Measurements from ENCODE around the gene OR2V2. TPM values are rescaled to one million over a fixed set of nuclear protein-coding genes. Genes with fewer than 3 reads are reported as not detected.

OR2V2 gene
- total and polyA plus RNA-seq, 10 of the 15 experiments (the other 5 are each of a cell fraction or from before 2014, with no cell fraction given) = 0.26 TPM; not detected in 9

DNA sequence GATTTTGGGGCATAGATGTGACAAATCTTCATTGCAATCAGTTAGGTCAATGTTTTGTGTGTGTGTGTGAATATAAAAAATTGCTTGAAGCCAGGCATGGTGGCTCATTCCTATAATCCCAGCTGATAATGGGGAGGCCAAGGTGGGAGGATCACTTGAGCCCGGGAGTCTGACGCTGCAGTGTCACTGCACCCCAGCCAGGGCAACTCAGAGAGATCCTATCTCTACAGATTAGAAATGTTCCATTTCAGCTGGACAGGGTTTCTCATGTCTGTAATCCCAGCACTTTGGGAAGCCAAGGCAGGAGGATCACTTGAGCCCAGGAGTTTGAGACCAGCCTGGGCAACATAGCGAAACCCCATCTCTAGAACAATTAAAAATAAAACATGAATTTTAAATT lies 11.5 kb downstream of the OR2V2 start:
- Histone ChIP-seq H3K4me1 (ENCODE audit: control insufficient read depth, insufficient read depth, low read length) (peaks cover 25% of the 10 kb centered on the region), H3K27ac (ENCODE audit: control insufficient read depth, insufficient read depth) (no peak overlapping the region), H3K79me2 (ENCODE audit: control insufficient read depth, insufficient read depth, low read length) (no peaks in the 10 kb centered on the region), H3K4me2 (ENCODE audit: control insufficient read depth, insufficient read depth) (no peak overlapping the region), H3K4me3 (no peak overlapping the region), H2AFZ (ENCODE audit: control insufficient read depth, low read depth, low read length) (no peak overlapping the region), H3K36me3 (ENCODE audit: control insufficient read depth in 2 of 2, insufficient read depth in 2 of 2, low read length in 1 of 2) (no peaks in the 10 kb centered on the region), H4K20me1 (ENCODE audit: control insufficient read depth, insufficient read depth) (no peaks in the 10 kb centered on the region), H3K27me3 (replicated peaks in 1 of 2; ENCODE audit: control insufficient read depth in 2 of 2, insufficient read depth in 2 of 2, low read length in 1 of 2) (no peaks in the 10 kb centered on the region), H3K9me3 (replicated peaks; ENCODE audit: control insufficient read depth, insufficient read depth, low read length) (no peaks in the 10 kb centered on the region; the same call in 2 of the 3 replicates), H3K9ac (ENCODE audit: control insufficient read depth, insufficient read depth, low read length) (no peak overlapping the region)
- no TSS peak for BruUV-seq (replicated peaks)
- POLR2A ChIA-PET = interaction anchor here (0.7 kb wide), 1 partner anchor 111 kb away, joined by 3 read pairs; no protein-coding TSS in a partner anchor
- DNase-seq (ENCODE audit: low read depth, low spot score) = no peak
- RAD21 ChIA-PET (ENCODE audit: unreplicated experiment) = interaction anchor here (1.3 to 1.4 kb wide), 2 partner anchors 9 to 289 kb away, joined by 3 to 4 read pairs; no protein-coding TSS in a partner anchor
- in situ Hi-C loops (cut with MboI) = no loop called here
- 98% methylated on average over 3 of the region's 3 CpGs for WGBS (ENCODE audit: insufficient coverage, insufficient replicate concordance, low lambda C conversion rate, missing lambda C conversion rate)
- intact Hi-C loops (cut with micrococcal nuclease; ENCODE audit: unreplicated experiment) = loop anchor here (2.0 to 10.0 kb wide), 6 partner anchors 54 to 377 kb away; partner anchors contain the start of gene MGAT1
- ATAC-seq = no peak
- SMC1A ChIA-PET (ENCODE audit: uncharacterized antibody, unreplicated experiment) = interaction anchor here (1.3 to 3.2 kb wide), 6 partner anchors 8 to 290 kb away, joined by 3 to 12 read pairs (median 8); no protein-coding TSS in a partner anchor
- CTCF ChIA-PET = interaction anchor here (0.5 to 5.3 kb wide), 8 partner anchors 9 to 351 kb away, joined by 3 to 37 read pairs (median 4); no protein-coding TSS in a partner anchor
- TF ChIP-seq, protein P1, sequence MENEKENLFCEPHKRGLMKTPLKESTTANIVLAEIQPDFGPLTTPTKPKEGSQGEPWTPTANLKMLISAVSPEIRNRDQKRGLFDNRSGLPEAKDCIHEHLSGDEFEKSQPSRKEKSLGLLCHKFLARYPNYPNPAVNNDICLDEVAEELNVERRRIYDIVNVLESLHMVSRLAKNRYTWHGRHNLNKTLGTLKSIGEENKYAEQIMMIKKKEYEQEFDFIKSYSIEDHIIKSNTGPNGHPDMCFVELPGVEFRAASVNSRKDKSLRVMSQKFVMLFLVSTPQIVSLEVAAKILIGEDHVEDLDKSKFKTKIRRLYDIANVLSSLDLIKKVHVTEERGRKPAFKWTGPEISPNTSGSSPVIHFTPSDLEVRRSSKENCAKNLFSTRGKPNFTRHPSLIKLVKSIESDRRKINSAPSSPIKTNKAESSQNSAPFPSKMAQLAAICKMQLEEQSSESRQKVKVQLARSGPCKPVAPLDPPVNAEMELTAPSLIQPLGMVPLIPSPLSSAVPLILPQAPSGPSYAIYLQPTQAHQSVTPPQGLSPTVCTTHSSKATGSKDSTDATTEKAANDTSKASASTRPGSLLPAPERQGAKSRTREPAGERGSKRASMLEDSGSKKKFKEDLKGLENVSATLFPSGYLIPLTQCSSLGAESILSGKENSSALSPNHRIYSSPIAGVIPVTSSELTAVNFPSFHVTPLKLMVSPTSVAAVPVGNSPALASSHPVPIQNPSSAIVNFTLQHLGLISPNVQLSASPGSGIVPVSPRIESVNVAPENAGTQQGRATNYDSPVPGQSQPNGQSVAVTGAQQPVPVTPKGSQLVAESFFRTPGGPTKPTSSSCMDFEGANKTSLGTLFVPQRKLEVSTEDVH (IDR thresholded peaks at IDR 0.05; ENCODE audit: low read depth, partially characterized antibody) = no peak
- TF ChIP-seq, protein P2, sequence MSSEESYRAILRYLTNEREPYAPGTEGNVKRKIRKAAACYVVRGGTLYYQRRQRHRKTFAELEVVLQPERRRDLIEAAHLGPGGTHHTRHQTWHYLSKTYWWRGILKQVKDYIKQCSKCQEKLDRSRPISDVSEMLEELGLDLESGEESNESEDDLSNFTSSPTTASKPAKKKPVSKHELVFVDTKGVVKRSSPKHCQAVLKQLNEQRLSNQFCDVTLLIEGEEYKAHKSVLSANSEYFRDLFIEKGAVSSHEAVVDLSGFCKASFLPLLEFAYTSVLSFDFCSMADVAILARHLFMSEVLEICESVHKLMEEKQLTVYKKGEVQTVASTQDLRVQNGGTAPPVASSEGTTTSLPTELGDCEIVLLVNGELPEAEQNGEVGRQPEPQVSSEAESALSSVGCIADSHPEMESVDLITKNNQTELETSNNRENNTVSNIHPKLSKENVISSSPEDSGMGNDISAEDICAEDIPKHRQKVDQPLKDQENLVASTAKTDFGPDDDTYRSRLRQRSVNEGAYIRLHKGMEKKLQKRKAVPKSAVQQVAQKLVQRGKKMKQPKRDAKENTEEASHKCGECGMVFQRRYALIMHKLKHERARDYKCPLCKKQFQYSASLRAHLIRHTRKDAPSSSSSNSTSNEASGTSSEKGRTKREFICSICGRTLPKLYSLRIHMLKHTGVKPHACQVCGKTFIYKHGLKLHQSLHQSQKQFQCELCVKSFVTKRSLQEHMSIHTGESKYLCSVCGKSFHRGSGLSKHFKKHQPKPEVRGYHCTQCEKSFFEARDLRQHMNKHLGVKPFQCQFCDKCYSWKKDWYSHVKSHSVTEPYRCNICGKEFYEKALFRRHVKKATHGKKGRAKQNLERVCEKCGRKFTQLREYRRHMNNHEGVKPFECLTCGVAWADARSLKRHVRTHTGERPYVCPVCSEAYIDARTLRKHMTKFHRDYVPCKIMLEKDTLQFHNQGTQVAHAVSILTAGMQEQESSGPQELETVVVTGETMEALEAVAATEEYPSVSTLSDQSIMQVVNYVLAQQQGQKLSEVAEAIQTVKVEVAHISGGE (CRISPR knock-in tag; IDR thresholded peaks at IDR 0.05) = no peak
- TF ChIP-seq, protein P3, sequence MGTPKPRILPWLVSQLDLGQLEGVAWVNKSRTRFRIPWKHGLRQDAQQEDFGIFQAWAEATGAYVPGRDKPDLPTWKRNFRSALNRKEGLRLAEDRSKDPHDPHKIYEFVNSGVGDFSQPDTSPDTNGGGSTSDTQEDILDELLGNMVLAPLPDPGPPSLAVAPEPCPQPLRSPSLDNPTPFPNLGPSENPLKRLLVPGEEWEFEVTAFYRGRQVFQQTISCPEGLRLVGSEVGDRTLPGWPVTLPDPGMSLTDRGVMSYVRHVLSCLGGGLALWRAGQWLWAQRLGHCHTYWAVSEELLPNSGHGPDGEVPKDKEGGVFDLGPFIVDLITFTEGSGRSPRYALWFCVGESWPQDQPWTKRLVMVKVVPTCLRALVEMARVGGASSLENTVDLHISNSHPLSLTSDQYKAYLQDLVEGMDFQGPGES (IDR thresholded peaks at IDR 0.05) = no peak
- TF ChIP-seq, protein P4, sequence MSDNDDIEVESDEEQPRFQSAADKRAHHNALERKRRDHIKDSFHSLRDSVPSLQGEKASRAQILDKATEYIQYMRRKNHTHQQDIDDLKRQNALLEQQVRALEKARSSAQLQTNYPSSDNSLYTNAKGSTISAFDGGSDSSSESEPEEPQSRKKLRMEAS (IDR thresholded peaks at IDR 0.05; ENCODE audit: low read depth, low read length) = no peak
- TF ChIP-seq SP1 (IDR thresholded peaks at IDR 0.05; ENCODE audit: low read depth, low read length) = no peak
- TF ChIP-seq NR2C1 (IDR thresholded peaks at IDR 0.05) = no peak
- no peak for TF ChIP-seq CHD2 (IDR thresholded peaks at IDR 0.05; ENCODE audit: borderline replicate concordance, low read depth, low read length)
- no peak for TF ChIP-seq MYC (IDR thresholded peaks at IDR 0.05; ENCODE audit: insufficient read depth, insufficient read length, insufficient replicate concordance, low read length, severe bottlenecking)
- TF ChIP-seq SMAD1 (IDR thresholded peaks at IDR 0.05; ENCODE audit: low read depth, partially characterized antibody) = no peak
- no peak for TF ChIP-seq ZNF622 (IDR thresholded peaks at IDR 0.05)
- no peak for TF ChIP-seq EP300 (IDR thresholded peaks at IDR 0.05; ENCODE audit: borderline replicate concordance in 1 of 2, control insufficient read depth in 1 of 2, low read depth in 2 of 2, low read length in 2 of 2)
- TF ChIP-seq FOXM1 (IDR thresholded peaks at IDR 0.05; ENCODE audit: low read depth, low read length) = no peak
- FAIRE-seq = no peak
